Activated CD4-positive, alpha-beta T cell treated with anti-CD3 and anti-CD28 coated beads, Interleukin-2, amount 10 ng/mL, durations not matched to agents 7 days and 5 days (primary cell): ENCODE results near the gene PYY. TPM values are rescaled to one million over a fixed set of nuclear protein-coding genes. Genes with fewer than 3 reads are reported as not detected.
"Not testable (repeated sequence)": the region's sequence is repeated elsewhere in the genome, so short reads cannot be mapped to it uniquely, and the experiment has no call there.

Experiments
- CTCF ChIA-PET: fragments of 350-600 bp; sonication (Branson Sonifier 250); formaldehyde crosslinking; loops from one replicate; lab custom pipeline; 2021; ENCODE audit warnings: antibody characterized with exemption; lab: Charles Lee
- POLR2A ChIA-PET: fragments of 350-600 bp; sonication (Branson Sonifier 250); formaldehyde crosslinking; loops from one replicate; lab custom pipeline; 2021; ENCODE audit warnings: antibody characterized with exemption; lab: Charles Lee
- DNase-seq: peaks from one replicate; pipeline ENCODE4 v3.0.0-alpha.2; 2020
- H3K27ac Mint-ChIP-seq: one replicate; pipeline ENCODE4 v1.8.0; 2021; ENCODE audit warnings: mild to moderate bottlenecking, moderate library complexity, mixed read lengths
- H3K27me3 Mint-ChIP-seq: one replicate; pipeline ENCODE4 v1.8.0; 2021; ENCODE audit warnings: mixed read lengths
- H3K36me3 Mint-ChIP-seq: one replicate; pipeline ENCODE4 v1.8.0; 2021; ENCODE audit warnings: low read depth, mixed read lengths
- H3K4me1 Mint-ChIP-seq: one replicate; pipeline ENCODE4 v1.8.0; 2021; ENCODE audit warnings: mixed read lengths
- H3K4me3 Mint-ChIP-seq: one replicate; pipeline ENCODE4 v1.8.0; 2021; ENCODE audit warnings: mild to moderate bottlenecking, moderate library complexity, mixed read lengths
- H3K9me3 Mint-ChIP-seq: one replicate; pipeline ENCODE4 v1.8.0; 2021; ENCODE audit warnings: mixed read lengths
- total RNA-seq, 2 experiments: library from RNA; stranded (reverse); gene quantifications; one replicate each; pipeline ENCODE4 v1.2.3, GENCODE V29; 2021

Gene PYY
- total RNA-seq, 2 experiments from 2014 or later, result not detected

- Mint-ChIP-seq H3K4me1 (peaks cover 6% of the 10 kb centered on the region), H3K36me3 (no peaks in the 10 kb centered on the region), H3K4me3 (no peak overlapping the region), H3K9me3 (no peaks in the 10 kb centered on the region), H3K27ac (no peak overlapping the region), H3K27me3 (peaks cover 18% of the 10 kb centered on the region)
- CTCF ChIA-PET, result interaction anchor here (0.8 to 1.5 kb wide), 3 partner anchors 34 to 105 kb away, joined by 3 read pairs; no protein-coding TSS in a partner anchor
- no peak for DNase-seq
- POLR2A ChIA-PET, result no interaction called here
Observed at GRCh38 chr17:43936434-43936833, 17.3 kb downstream of the PYY start.

- H3K36me3 Mint-ChIP-seq, result no peaks in the 10 kb centered on the region
Observed at GRCh38 chr17:43935926-43936261, 17.8 kb downstream of the PYY start.

GRCh38 chr17:43935204-43935925 is 18.4 kb downstream of the PYY start:
- ChIA-PET POLR2A (no interaction called here), CTCF (interaction anchor here (0.6 to 2.0 kb wide), 5 partner anchors 10 to 323 kb away, joined by 3 to 6 read pairs (median 3); no protein-coding TSS in a partner anchor)
- DNase-seq, result no peak
- H3K27me3 Mint-ChIP-seq, result peaks cover 18% of the 10 kb centered on the region
- H3K27ac Mint-ChIP-seq, result no peak overlapping the region
- H3K9me3 Mint-ChIP-seq, result no peaks in the 10 kb centered on the region
- H3K36me3 Mint-ChIP-seq, result no peaks in the 10 kb centered on the region
- H3K4me1 Mint-ChIP-seq, result peaks cover 6% of the 10 kb centered on the region
- H3K4me3 Mint-ChIP-seq, result no peak overlapping the region

More at GRCh38 chr17:43935926-43936261, 17.8 kb downstream of the PYY start:
- CTCF ChIA-PET, result interaction anchor here (0.6 to 1.5 kb wide), 3 partner anchors 69 to 170 kb away, joined by 3 to 5 read pairs (median 3); no protein-coding TSS in a partner anchor
- POLR2A ChIA-PET, result no interaction called here
- Mint-ChIP-seq H3K4me3 (no peak overlapping the region), H3K9me3 (no peaks in the 10 kb centered on the region), H3K4me1 (peaks cover 6% of the 10 kb centered on the region), H3K27ac (no peak overlapping the region), H3K27me3 (peaks cover 18% of the 10 kb centered on the region)
- DNase-seq, result no peak

- no peak for DNase-seq
- CTCF ChIA-PET, result interaction anchor here (2.7 kb wide), 1 partner anchor 11 kb away, joined by 6 read pairs; no protein-coding TSS in a partner anchor
- Mint-ChIP-seq H3K9me3 (no peaks in the 10 kb centered on the region), H3K27me3 (peaks cover 6% of the 10 kb centered on the region), H3K27ac (no peak overlapping the region), H3K4me1 (peaks cover 10% of the 10 kb centered on the region), H3K4me3 (no peak overlapping the region), H3K36me3 (no peaks in the 10 kb centered on the region)
- POLR2A ChIA-PET, result no interaction called here
Observed at GRCh38 chr17:43932923-43933322, 20.8 kb downstream of the PYY start.

- Mint-ChIP-seq H3K4me3 (no peak overlapping the region), H3K9me3 (no peaks in the 10 kb centered on the region), H3K4me1 (peaks cover 13% of the 10 kb centered on the region), H3K36me3 (no peaks in the 10 kb centered on the region), H3K27me3 (peaks cover 8% of the 10 kb centered on the region), H3K27ac (no peak overlapping the region)
- no peak for DNase-seq
- POLR2A ChIA-PET, result no interaction called here
- CTCF ChIA-PET, result interaction anchor here (2.7 kb wide), 1 partner anchor 11 kb away, joined by 6 read pairs; no protein-coding TSS in a partner anchor
Observed at GRCh38 chr17:43932357-43932756, 21.4 kb downstream of the PYY start.

DNA sequence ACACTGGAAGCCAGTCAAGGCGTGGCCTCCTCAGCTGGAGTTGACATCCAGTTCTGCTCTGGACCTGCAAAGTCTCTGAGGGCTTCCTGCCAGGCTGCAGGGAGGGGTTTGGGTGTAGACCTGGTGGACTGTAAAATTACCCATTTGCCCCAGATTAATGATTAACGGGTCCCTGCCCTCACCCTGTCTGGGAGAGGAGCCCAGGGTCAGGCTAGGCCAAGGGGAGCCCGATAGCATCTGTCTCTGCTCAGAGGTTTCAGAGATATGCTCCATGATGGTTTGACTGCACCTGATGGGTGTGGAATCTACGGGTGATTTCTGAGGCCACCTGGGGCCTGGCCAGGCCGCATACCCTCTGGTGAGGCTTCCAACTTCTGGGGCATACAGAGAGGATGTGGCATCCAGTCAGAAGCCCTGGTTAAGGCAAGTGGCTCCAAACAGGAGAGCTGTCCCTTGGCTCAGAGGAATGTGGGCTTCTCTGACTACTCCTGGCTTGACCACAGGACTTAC is 22.6 kb downstream of the PYY start:
- H3K4me3 Mint-ChIP-seq, result no peak overlapping the region
- no peak for DNase-seq
- H3K36me3 Mint-ChIP-seq, result no peaks in the 10 kb centered on the region
- CTCF ChIA-PET, result interaction anchor here (0.7 to 1.7 kb wide), 4 partner anchors 12 to 110 kb away, joined by 3 to 10 read pairs (median 3); partner anchors contain the start of gene PPY
- POLR2A ChIA-PET, result interaction anchor here (0.6 kb wide), 2 partner anchors 77 to 181 kb away, joined by 3 read pairs; no protein-coding TSS in a partner anchor
- H3K4me1 Mint-ChIP-seq, result peaks cover 19% of the 10 kb centered on the region
- H3K9me3 Mint-ChIP-seq, result no peaks in the 10 kb centered on the region
- peaks cover 13% of the 10 kb centered on the region for H3K27me3 Mint-ChIP-seq
- no peak overlapping the region for H3K27ac Mint-ChIP-seq

GRCh38 chr17:43928609-43929008 is 25.1 kb downstream of the PYY start:
- Mint-ChIP-seq H3K4me1 (peaks cover 22% of the 10 kb centered on the region), H3K27ac (no peak overlapping the region), H3K36me3 (no peaks in the 10 kb centered on the region), H3K27me3 (peaks cover 16% of the 10 kb centered on the region), H3K9me3 (no peaks in the 10 kb centered on the region), H3K4me3 (no peak overlapping the region)
- ChIA-PET CTCF (interaction anchor here (5.3 kb wide), 1 partner anchor 15 kb away, joined by 24 read pairs; the partner anchor contains the start of gene PPY), POLR2A (no interaction called here)
- DNase-seq, result no peak

DNA sequence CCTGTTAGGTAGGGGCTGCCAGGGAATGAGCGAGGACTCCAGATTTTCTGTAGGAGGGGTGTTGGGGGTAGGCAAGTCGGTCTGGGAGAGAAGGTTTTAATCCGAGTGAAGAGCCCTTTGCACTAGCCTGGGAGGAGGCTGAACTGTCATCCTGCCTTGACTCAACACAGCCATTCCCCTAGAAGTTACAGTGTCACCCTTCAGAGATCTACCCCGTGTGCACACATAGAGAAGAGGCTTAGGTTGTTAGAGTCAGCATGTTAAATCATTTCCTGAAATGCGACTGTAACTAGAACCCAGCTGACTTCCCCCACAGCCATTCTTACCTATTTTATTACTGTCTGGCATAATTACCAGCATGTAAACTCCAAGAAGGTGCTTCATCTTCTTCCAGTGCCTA is 25.8 kb downstream of the PYY start:
- H3K36me3 Mint-ChIP-seq, DNase-seq, POLR2A ChIA-PET, H3K9me3 Mint-ChIP-seq: not testable (repeated sequence)
- peak overlapping the region; percentile 65 for H3K4me3 Mint-ChIP-seq
- peak overlapping the region; percentile 85 for H3K27ac Mint-ChIP-seq
- H3K4me1 Mint-ChIP-seq, result peaks cover 22% of the 10 kb centered on the region
- H3K27me3 Mint-ChIP-seq, result peaks cover 16% of the 10 kb centered on the region
- CTCF ChIA-PET, result interaction anchor here (5.3 kb wide), 1 partner anchor 16 kb away, joined by 24 read pairs; the partner anchor contains the start of gene PPY

DNA sequence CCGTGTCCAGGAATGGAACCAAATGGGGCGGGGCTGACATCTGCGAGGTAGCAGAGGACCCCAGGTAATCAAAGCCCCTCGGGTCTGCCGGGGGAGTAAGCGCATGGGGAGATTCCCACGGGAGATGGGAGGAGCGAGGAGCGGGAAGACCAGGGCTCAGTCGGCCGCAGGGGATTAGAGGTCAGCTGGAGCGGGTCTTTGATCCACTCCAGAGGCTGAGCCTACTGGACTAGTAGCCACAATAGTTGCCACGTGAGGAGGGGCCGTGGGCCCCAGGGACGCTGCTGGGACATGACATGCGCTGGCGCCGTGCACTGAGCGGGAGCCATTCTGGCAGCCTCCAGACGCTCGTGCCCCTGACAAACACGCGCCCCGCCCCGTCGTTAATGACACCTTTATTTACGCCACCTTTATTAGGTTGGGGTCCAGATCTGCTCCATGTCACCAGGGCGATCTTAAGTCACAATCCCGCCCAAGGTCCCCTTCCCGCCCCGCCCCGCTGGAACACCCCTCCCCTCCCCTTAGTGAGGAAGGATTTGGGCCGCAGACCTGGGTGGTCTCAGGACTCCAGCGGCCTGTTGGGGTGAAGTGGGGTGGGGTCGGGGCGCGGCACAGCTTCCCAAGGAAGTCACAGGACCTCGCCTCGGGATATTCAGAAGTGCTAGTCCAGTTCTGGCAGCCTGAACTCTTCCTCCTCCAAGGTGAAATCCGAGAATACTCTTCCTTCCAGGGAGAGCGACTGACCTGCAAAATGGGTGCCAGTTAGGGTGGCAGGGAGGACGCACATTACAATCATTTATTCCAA is 26.5 kb downstream of the PYY start:
- Mint-ChIP-seq H3K27ac (peak overlapping the region; percentile 85), H3K36me3 (no peaks in the 10 kb centered on the region), H3K4me3 (peak overlapping the region; percentile 65), H3K27me3 (peaks cover 16% of the 10 kb centered on the region), H3K4me1 (peaks cover 22% of the 10 kb centered on the region), H3K9me3 (no peaks in the 10 kb centered on the region)
- POLR2A ChIA-PET, result no interaction called here
- CTCF ChIA-PET, result interaction anchor here (0.6 to 5.3 kb wide), 2 partner anchors 11 to 16 kb away, joined by 3 to 24 read pairs; partner anchors contain the start of gene PPY
- DNase-seq, result no peak

- Mint-ChIP-seq H3K36me3 (no peaks in the 10 kb centered on the region), H3K9me3 (no peaks in the 10 kb centered on the region), H3K27me3 (peaks cover 16% of the 10 kb centered on the region), H3K4me1 (peaks cover 22% of the 10 kb centered on the region), H3K27ac (no peak overlapping the region), H3K4me3 (no peak overlapping the region)
- ChIA-PET POLR2A (no interaction called here), CTCF (interaction anchor here (0.5 to 5.3 kb wide), 9 partner anchors 10 to 405 kb away, joined by 3 to 24 read pairs (median 3); partner anchors contain the start of gene PPY)
- DNase-seq, result no peak
Observed at GRCh38 chr17:43924558-43924957, 29.2 kb downstream of the PYY start.

GRCh38 chr17:43920500-43921095 is 33.1 kb downstream of the PYY start:
- Mint-ChIP-seq H3K9me3 (no peaks in the 10 kb centered on the region), H3K4me3 (no peak overlapping the region), H3K27ac (no peak overlapping the region), H3K27me3 (peaks cover 6% of the 10 kb centered on the region), H3K4me1 (peaks cover 23% of the 10 kb centered on the region), H3K36me3 (no peaks in the 10 kb centered on the region)
- no peak for DNase-seq
- CTCF ChIA-PET, result interaction anchor here (1.3 kb wide), 1 partner anchor 10 kb away, joined by 3 read pairs; no protein-coding TSS in a partner anchor
- POLR2A ChIA-PET, result no interaction called here

- CTCF ChIA-PET, result interaction anchor here (0.6 to 1.6 kb wide), 2 partner anchors 8 to 292 kb away, joined by 3 read pairs; no protein-coding TSS in a partner anchor
- Mint-ChIP-seq H3K9me3 (no peaks in the 10 kb centered on the region), H3K27ac (peak overlapping the region; percentile 87), H3K4me3 (peak overlapping the region; percentile 67), H3K4me1 (peaks cover 20% of the 10 kb centered on the region), H3K36me3 (no peaks in the 10 kb centered on the region), H3K27me3 (peaks cover 3% of the 10 kb centered on the region)
- POLR2A ChIA-PET, result no interaction called here
- no peak for DNase-seq
Observed at GRCh38 chr17:43918026-43918389, 35.7 kb downstream of the PYY start.
